NAMALWA (cell line): Measurements from ENCODE around the gene CIAO1.
"Not testable (repeated sequence)": the region's sequence is repeated elsewhere in the genome, so short reads cannot be mapped to it uniquely, and the experiment has no call there.

Experiments used
- DNase-seq: peaks from one replicate; pipeline ENCODE4 v3.0.0-alpha.2; 2015; ENCODE audit warnings: low spot score

The CIAO1 gene

GRCh38 chr2:96250188-96250587 lies 15.8 kb upstream of the CIAO1 start:
- no peak for DNase-seq

- DNase-seq, result no peak
Observed at GRCh38 chr2:96251721-96252292, 14.2 kb upstream of the CIAO1 start.

- DNase-seq, result no peak
Observed at GRCh38 chr2:96252526-96252925, 13.5 kb upstream of the CIAO1 start.

- no peak for DNase-seq
Observed at GRCh38 chr2:96253006-96253405, 13.0 kb upstream of the CIAO1 start.

- DNase-seq, result no peak
Observed at GRCh38 chr2:96254571-96254970, 11.5 kb upstream of the CIAO1 start.

- DNase-seq, result no peak
Observed at GRCh38 chr2:96256611-96257113, 9.4 kb upstream of the CIAO1 start.

- DNase-seq, result not testable (repeated sequence)
Observed at GRCh38 chr2:96257744-96258143, 8.3 kb upstream of the CIAO1 start.

- no peak for DNase-seq
Observed at GRCh38 chr2:96258166-96259022, 7.6 kb upstream of the CIAO1 start.

- no peak for DNase-seq
Observed at GRCh38 chr2:96259497-96259921, 6.5 kb upstream of the CIAO1 start.

GRCh38 chr2:96260387-96261260 lies 5.4 kb upstream of the CIAO1 start:
- DNase-seq, result peak; percentile 75

GRCh38 chr2:96261328-96262003 lies 4.6 kb upstream of the CIAO1 start:
- DNase-seq, result no peak

- DNase-seq, result no peak
Observed at GRCh38 chr2:96262306-96262705, 3.7 kb upstream of the CIAO1 start.

GRCh38 chr2:96264086-96264485 lies 1.9 kb upstream of the CIAO1 start:
- no peak for DNase-seq

- peak; percentile 84 for DNase-seq
Observed at GRCh38 chr2:96264656-96265348, 1.2 kb upstream of the CIAO1 start.

GRCh38 chr2:96265349-96265839 lies 631 bp upstream of the CIAO1 start:
- DNase-seq, result no peak

GRCh38 chr2:96267159-96267971 lies 1.3 kb downstream of the CIAO1 start:
- DNase-seq, result peak; percentile 69

- no peak for DNase-seq
Observed at GRCh38 chr2:96271995-96272394, 6.0 kb downstream of the CIAO1 start.

GRCh38 chr2:96273763-96274162 lies 7.7 kb downstream of the CIAO1 start:
- DNase-seq, result no peak

- DNase-seq, result no peak
Observed at GRCh38 chr2:96274355-96275056, 8.5 kb downstream of the CIAO1 start.
